SK-N-DZ (cell line): ENCODE measurements around the gene P3H4.

Experiments used
- DNase-seq: peaks from one replicate; pipeline ENCODE4 v3.0.0-alpha.2; 2015; ENCODE audit warnings: low spot score

Gene P3H4

DNA sequence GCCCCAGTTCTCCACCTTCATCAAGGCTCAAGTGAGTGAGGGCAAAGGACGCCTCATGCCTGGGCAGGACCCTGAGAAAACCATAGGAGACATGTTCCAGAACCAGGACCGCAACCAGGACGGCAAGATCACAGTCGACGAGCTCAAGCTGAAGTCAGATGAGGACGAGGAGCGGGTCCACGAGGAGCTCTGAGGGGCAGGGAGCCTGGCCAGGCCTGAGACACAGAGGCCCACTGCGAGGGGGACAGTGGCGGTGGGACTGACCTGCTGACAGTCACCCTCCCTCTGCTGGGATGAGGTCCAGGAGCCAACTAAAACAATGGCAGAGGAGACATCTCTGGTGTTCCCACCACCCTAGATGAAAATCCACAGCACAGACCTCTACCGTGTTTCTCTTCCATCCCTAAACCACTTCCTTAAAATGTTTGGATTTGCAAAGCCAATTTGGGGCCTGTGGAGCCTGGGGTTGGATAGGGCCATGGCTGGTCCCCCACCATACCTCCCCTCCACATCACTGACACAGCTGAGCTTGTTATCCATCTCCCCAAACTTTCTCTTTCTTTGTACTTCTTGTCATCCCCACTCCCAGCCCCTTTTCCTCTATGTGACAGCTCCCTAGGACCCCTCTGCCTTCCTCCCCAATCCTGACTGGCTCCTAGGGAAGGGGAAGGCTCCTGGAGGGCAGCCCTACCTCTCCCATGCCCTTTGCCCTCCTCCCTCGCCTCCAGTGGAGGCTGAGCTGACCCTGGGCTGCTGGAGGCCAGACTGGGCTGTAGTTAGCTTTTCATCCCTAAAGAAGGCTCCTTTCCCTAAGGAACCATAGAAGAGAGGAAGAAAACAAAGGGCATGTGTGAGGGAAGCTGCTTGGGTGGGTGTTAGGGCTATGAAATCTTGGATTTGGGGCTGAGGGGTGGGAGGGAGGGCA, 10.7 kb upstream of the P3H4 start:
- no peak for DNase-seq

DNA sequence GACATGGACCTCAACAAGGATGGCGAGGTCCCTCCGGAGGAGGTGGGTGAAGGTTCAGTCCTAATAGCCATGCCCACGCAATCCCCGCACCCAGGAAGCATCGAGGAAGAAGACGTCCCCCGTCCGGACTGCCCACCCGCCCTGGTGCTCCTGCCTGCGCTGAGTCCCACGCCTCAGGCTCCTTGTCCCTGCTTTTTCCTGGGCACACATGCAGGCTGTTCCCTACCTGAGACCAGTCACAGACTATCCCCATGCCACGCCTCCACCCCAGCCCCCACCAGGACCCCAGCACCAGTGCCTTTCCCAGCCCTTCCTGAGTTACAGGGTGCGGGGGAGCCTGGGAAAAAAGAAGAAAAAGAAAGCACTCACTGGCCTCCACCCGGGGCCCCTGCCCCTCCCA, 10.0 kb upstream of the P3H4 start:
- DNase-seq = no peak

DNA sequence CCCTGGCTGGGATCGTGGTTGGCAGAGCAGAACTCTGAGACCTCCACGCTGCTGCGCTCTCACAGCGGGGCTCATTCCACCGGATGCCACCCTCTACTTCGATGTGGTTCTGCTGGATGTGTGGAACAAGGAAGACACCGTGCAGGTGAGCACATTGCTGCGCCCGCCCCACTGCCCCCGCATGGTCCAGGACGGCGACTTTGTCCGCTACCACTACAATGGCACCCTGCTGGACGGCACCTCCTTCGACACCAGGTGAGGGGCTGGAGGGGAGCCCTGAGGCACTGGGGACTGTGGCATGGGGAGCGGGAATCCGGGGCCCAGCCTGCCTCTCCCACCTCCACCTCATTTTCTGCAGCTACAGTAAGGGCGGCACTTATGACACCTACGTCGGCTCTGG, 6.3 kb upstream of the P3H4 start:
- DNase-seq = no peak

DNA sequence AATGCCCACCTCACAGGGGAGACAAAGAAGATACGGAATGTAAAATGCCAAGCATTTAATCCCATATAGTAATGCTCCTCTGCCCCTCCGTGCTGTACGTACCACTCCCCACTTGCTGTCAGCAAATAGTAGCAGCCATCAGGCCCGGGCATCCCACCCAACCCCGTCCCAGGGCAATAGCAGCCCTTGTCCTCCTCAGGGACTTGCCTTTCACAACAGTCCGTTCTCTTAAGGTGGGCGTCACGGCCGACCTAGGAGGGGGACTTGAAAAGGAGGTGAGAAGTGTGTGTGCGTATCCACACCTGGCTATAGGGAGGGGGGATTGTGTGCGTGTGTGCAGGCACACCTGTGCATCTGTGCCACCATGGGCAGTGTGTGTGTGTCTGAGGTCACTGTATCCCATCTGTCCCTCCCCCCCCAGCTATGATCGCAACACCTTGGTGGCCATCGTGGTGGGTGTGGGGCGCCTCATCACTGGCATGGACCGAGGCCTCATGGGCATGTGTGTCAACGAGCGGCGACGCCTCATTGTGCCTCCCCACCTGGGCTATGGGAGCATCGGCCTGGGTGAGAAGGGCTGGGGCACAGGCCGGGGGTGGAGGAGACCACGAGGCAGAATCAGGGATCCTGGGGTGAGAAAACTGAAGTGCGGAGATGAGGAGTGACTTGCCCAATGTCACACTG, 5.0 kb upstream of the P3H4 start:
- no peak for DNase-seq

DNA sequence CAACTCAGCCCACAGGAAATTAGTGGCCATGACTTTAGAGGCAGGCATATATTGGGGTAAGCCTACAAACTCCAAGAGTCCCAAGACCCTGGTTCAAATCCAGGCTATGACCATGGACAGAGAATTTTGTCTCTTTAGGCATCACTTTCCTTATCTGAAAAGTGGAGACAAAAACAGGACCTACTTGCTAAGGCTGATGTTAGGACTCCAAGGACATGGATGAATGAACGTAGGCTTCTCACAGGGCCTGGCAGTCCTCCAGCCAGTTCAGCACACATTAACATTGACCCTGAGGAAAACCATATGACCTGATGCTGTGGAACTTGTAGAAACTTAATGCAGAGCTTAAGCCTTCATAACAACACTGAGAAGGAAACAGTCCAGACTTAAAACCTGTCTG, 2.4 kb upstream of the P3H4 start:
- DNase-seq = no peak

DNA sequence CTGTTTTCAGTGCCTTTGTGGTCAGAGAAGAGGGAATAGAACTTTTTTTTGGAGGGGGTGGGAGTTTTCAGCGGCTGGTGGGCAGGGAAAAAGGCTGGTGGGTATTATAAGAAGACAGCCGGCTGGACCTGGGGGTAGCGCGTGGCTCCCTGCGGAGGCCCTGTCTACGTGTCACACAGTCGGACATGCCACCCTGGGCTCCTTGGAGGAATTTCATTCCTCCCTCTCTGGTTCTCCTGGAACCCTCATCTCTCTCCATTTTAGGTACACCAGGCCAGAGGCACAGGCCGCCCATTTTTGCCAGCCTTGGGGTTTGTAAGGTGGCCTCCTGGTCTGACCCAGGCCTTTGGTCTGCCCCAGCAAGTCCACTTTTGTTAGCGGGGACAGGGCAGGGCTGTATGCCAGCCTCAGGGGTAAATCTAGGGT, 2.0 kb upstream of the P3H4 start:
- DNase-seq = no peak

DNA sequence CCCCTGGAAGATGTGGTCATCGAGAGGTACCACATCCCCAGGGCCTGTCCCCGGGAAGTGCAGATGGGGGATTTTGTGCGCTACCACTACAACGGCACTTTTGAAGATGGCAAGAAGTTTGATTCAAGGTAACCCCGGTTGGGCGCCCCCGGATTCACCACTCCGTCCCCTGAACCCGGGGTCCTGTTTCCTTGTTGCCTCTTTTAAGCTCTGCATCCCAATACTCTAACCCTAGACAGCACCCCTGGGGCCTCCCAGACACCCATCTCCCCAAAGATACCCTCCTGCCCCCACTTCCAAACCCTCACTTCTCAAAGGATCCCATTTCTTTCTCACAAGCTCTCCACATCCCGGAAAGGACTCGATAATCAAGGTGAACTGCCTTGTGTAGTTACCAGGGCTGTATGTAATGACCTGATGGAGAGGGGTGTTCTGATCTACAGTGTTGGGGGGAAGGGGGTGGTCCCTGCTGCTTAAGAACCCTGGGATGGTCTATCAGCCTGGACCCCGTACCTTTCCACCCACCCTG, 1.5 kb upstream of the P3H4 start:
- no peak for DNase-seq

DNA sequence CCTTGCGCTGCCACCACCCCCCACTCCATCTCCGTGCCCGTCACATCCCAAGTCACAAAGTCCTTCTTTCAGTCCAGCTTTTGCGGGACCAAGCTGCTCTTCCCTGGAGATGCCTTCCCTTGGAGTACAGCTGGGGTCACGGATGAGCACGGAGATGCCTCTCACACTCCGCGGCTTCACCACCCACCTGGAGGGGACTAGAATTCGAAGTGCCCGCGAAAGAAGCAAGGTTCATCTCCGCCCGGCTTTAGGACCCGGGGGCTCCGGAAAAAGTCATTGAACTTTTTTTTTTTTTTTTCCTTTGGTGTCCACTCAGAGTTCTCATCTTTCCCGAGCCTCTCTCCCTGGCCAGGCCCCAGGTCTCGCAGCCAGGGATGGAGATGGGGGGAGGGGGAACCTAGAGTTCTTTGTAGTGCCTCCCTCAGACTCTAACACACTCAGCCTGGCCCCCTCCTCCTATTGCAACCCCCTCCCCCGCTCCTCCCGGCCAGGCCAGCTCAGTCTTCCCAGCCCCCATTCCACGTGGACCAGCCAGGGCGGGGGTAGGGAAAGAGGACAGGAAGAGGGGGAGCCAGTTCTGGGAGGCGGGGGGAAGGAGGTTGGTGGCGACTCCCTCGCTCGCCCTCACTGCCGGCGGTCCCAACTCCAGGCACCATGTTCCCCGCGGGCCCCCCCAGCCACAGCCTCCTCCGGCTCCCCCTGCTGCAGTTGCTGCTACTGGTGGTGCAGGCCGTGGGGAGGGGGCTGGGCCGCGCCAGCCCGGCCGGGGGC, 817 bp upstream of the P3H4 start, which contains the start of gene FKBP10:
Gene FKBP10 (plus strand): TSS at position 624 of the 771 bp plus-strand sequence. CDS start 31 bp downstream, at position 655.
- peak; percentile 94 for DNase-seq

DNA sequence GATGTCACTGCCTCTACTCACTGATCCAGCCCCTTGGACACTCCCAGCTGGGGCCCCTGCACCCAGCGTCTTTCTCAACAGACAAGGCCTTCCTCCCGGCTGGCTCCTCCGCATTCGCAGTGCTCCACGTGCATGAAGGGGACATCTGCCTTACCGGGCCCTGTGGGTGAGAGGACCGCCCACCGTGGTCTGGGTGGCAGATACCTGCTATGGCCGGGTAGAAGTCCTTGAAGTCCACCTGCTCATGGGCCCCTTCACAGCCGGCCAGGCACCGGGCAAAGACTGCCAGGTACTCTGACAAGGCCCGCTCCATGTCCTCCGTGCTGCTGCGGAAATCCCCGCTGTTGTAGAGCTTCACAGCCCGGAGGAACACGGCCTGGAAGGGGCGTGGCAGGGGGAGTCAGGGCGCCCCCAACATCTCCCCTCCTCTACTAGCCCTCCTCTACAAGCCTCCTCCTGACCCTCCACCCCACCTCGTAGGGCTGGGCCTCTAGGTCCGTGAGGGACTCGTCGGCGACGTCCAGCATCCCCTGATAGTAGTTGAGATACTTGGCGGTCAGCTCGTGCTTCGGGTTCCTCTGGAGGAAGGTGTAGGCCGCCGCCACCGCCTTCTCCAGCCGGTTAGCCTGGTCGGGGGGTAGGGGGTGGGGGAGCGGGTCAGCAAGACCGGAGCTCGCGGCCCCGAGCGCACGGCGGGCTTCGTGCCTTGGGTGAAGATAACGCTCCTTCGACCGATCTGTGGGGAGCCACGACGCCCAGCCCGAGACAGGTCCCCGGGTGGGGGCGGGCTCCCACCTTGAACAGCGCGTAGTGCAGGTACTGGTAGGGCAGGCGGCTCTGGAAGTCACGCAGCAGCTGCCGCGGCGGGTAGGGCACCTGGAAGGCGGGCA, 845 bp downstream of the P3H4 start:
- no peak for DNase-seq

DNA sequence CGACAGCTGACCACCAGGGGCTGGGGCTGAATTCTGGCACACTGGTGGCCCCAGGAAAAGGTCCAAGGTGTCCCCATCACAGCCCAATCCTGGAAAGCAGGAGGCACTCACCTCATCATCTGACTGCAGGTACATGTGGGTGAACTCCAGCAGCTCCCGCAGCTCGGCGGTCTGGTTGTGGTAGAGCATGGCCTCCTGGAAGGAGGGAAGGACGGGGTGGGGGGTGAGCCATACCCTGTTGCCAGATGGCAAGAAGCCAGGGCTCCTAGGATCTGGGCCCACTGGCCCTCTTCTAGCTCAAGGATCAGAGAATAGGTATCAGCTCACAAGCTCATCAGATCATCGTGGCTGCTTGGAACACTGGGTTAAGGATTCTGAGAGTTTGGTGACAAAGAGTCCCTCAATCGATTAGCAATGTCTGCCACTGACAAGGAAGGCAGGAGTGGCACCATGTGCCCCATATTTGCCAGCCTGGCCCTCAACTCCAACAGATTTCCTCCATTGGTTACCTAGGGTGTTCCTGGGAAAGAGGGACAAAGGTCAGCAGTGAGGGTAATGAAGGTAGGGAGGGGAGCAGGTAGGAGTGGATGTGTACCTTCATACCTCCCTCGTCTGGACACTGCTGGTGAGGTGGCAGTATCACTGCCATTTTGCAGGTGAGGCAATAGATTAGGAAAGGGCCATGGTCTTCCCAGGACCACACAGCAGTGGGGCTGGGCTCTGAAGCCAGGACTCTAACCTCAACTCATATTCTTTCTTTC, 4.9 kb downstream of the P3H4 start:
- no peak for DNase-seq

DNA sequence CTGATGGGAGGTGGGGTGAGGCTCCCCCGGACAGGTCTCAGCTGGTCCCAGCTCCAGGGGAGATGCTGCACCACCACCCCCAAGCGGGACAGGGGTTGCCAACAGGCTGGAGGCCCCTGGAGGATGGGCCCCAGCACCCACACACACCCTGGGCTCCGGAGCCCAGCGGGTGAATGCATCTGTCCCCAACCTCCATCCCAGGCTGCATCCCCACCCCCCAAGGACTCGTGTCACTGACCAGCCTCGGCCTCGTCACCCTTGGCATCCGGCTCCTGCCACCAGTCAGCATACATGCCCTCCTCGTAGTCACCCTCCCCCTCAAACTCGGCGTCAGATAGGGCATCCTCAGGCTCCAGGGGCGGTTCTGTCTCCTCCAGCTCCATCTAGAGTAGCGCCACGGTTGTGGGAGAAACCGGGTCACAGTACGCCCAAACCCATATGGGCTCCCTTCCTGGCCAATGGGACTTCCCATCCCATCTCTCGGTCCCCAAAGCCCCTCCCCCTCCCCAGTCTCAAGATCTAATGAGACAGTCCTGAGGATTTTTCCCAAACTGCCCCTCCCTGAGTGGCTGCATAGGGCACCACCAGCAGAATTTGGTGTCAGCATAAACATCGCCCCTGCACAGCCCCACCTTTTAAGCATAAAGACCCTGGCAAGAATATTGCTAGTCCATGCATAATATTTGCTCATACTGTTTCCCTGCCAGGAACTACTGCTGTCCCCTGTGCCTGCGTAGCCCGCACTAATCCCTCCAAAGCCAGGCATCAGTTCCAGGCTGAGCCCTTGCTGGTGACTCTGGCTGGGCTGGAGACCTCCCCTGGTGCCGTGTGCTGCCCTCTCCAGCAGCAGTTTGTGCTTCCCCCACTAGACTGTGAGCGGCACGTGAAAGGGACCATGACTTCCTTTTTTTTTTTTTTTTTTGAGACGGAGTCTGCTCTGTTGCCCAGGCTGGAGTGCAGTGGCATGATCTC, 8.4 kb downstream of the P3H4 start:
- no peak for DNase-seq

DNA sequence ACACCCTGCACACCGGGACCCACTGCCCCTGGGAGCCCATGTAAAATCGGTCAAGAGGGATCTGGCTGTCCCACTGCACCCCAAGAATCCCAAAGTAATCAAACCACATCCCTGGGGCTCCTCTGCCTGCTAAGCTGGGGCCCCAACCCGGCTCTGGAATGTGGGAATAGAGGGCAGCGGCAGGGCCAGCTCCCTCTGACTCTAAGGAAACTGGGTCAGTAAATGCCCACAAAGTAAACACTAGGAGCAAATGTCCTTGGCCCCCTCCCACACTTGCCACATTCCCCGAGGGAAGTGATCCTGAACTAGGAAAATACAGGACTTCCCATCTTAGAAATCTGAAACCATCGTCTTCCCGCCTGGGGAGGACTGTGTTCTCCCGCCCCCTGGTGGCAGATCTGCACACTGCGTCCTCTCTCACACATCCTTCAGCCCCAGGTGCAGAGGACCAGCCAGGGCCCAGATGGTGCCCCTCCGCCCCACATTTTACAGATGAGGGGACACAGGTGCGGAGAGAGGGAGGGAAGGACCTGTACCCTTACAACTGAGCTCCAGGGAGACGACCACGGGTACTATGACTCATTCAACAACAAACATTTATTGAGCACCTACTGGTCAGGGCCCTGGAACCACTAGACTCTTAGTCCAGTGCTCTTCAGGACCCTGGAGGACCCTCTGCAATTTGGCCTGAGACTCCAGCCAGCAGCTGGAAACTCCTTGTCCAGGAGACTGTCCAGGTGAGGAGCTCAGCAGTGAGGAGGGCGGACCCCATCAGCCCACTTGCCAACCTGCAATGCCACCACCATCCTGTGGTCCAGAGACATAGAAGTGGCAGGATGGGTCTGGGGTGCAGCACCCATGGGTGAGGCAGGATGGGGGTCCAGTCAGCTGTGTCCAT, 10.1 kb downstream of the P3H4 start:
- peak; percentile 82 for DNase-seq

DNA sequence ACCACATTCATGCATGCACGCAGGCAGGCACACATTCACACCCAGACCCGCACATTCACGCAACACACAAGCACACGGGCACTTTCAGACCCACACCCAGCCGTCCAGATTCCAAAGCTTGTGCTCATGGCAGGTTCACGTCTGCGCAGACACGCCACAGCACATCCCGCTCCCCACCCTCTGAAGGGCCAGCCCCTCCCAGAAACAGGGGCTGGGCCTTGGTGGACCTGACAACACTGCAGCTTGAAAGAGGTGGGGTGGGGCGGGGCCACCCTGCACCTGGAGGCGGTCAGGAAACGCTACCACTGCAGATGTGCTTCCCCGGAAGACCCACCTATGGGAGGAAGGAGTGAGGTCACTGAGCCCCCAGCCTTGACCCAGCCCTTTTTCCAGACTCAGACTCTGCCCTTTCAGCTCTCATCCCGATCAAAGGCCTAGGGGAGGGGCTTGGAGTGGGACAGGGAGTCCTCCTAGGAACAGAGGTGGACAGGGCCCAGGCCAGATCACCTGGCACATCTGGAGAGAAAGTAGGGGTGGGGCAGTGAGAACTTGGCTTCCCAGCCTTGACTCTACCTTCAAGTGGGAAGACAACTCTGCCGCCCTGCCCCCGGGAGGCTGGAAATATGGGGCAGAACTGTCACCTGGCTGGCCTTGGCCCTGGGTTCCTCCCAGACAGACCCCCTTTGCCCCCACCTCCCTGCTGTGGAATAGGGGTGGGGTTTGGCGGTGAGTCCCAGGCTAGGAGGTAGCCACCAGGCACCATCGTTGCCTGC, 11.0 kb downstream of the P3H4 start:
- peak; percentile 42 for DNase-seq

DNA sequence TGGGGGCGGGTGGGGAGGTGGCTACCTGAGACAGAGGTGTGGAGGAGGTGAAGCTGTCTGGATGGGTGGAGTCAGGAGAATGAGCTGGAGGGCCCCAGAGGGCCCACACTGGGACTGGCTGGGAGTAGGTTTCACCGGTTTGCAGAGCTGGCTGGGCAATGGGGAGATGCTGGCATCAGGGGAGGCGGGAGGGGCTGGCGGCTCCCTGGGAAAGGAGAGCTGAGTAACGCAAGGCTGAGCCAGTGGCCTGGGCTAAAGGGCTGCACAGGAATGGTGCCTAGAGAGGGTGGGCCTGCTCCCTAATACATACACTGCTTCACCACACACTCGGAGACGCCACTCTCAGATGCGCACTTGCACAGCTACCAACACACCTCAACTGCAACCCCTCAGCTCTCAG, 12.4 kb downstream of the P3H4 start:
- DNase-seq = no peak

DNA sequence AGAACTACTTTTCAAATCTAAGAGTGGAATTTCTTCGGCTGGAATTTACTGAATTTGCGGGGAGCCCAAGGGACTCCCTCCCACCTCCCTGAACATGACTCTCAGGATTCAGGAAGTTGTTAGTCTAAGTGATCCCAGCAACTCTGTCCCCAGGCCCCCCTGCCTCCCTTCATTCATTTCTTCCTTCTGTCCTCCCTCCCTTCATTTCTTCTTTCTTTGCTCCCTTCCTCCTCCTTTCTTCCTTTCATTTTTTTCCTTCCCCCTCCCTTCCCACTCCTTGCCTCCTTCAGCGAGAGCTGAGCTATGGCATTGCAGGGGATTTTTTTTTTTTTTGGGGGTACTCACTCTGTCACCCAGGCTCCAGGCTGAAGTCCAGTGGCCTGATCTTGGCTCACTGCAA, 14.4 kb downstream of the P3H4 start:
- no peak for DNase-seq

DNA sequence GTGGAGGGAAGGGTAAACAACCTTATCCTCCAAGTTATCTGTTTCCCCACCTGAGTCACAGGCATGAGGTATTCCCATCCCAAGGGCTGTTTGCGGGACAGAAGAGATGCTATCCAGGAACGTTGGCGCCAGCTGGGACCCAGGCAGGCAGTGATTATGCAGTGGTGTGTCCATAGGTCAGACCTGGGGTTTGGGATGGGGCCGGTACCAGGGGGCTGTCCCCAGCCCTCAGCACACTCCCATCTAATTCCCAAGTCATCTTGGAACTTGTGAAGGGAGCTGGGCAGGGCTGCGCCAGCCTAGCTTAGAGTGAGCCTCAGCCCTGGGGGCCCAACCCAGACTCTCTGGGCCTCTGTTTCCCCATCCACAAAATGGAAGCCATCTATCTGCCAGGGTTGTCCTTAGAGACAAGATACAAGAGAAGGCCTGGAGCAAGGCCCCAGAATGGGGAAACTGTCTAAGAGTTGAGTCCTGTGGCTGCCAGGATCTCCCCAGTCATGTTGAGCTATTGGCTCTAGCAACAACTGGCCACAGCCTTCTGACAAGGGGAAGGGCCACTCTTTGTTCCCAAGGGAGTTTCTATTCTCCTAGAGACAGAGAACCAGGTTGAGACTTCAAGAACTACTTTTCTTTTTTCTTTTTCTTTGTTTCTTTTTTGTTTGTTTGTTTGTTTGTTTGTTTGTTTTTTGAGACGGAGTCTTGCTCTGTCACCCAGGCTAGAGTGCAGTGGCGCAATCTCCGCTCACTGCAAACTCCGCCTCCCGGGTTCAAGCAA, 15.4 kb downstream of the P3H4 start:
- DNase-seq = no peak
